ENCODE measurements around the gene ARV1.
"Not testable (repeated sequence)": the region's sequence is repeated elsewhere in the genome, so short reads cannot be mapped to it uniquely, and the experiment has no call there.

ARV1 gene

GRCh38 chr1:231045921-231046729 lies 67.2 kb downstream of the ARV1 start:
- DNase-seq, result not testable (repeated sequence)

GRCh38 chr1:231046730-231047395 lies 68.0 kb downstream of the ARV1 start:
- no peak for DNase-seq

- DNase-seq, result not testable (repeated sequence)
Measured at GRCh38 chr1:231047529-231047928, 68.6 kb downstream of the ARV1 start.

GRCh38 chr1:231048419-231048818 lies 69.5 kb downstream of the ARV1 start:
- DNase-seq, result not testable (repeated sequence)

GRCh38 chr1:231049121-231049979 lies 70.5 kb downstream of the ARV1 start:
- no peak for DNase-seq
